Stimulated activated CD4-positive, alpha-beta T cell treated with anti-CD3 and anti-CD28 coated beads, TNF-alpha, amount 100 ng/mL, for 48 hours (primary cell): Measurements from ENCODE around the gene MUL1.
A peak's percentile ranks its signal among the peaks of the same experiment; 100 is the strongest.
"Not testable (repeated sequence)": the region's sequence is repeated elsewhere in the genome, so short reads cannot be mapped to it uniquely, and the experiment has no call there.

Source experiments
- DNase-seq, 3 donors: peaks; one replicate each; pipeline ENCODE4 v3.0.0-alpha.2; 2020; ENCODE audit warnings: low read depth in 3 of 3

MUL1 gene

DNA sequence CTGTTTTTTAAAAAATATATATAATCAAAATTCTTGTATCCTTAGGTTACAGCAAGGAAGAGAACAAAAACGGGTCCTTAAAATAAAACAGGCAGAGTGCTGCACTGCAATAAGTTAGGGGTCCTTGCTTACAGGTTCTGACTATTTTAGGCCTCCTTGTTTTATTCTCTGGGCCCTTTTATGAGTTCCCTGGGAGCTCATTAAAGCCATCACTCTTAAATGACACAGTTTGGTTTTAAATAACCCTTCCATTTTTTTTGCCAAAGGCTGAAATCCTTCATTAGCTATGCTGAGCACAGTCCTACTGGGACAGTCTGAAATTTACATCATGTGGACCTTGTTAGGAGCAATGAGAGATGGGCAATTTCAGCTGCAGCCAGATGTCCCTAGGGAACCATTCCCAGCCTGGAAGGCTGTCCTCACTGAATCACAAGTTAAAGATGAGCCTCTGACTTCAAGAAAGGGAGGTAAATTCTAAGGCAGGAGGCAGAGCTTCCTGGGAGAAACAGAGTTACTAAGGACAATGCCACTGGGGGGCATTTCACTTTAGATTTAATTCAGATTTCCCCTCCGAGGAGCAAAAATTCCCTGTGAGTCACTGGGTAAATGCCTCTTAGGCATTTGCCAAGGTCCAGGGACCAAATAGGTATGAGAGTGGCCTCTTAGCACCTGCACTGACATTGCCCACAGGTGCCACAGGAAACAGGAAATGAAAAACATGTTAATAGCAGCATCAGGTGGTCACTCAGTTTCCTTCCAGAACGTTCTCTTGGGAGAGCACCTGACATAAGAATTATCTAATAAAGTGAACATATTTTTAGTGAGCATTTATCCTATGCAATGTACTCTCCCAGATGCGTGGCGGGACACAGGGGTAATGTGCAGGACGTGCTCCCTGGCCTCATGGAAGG is 3.8 kb upstream of the MUL1 start:
- DNase-seq: no peak

DNA sequence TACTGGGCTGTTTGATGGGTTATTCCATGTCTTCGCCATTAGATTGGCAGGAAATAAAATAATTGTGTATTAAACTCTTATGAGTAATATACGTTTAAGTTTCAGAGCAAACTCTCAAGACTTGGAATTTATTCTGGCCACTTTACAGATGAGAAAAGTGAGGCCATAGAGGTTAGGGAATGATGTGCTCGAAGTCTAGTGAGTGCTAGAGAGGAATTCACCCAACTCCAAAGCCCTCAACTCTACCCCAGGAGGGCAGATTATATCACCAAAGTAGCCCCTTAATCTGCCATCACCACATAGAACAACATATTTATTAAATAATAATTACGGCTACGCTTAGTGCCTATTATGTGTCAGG is 440 bp upstream of the MUL1 start:
- no peak for DNase-seq

DNA sequence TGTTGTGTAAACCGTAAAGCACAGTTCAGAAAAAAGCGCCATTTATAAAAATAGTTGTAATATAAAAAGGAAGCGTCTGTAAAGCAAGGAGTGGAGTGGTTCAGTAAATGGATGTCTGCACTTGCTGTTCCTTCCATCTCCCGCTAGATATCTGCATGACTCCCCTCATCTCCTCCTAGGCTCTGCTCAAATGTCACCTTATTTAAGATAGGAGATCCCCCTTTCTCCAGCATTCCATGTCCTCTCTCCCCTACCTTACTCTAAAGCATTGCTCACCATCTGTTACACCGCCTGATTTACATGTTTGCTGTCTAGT is 745 bp downstream of the MUL1 start:
- DNase-seq: no peak

DNA sequence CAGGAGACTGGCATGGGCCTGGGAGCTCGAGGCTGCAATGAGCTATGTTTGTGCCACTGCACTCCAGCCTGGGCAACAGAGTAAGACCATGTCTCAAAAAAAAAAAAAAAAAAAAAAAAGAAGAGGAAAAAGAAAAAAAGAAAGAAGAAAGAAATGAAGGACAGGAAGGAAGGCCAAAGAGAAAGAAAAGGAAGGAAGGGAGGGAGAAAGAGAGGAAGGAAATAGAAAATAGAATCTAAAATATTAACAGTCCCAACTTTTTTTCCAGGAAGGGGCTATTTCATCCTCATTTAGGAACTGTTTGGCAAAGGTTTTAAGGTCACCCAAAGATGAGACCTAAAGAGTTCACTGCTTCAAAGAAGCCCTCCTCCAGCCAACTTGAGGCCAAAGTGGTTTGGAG is 2.5 kb downstream of the MUL1 start:
- no peak for DNase-seq

DNA sequence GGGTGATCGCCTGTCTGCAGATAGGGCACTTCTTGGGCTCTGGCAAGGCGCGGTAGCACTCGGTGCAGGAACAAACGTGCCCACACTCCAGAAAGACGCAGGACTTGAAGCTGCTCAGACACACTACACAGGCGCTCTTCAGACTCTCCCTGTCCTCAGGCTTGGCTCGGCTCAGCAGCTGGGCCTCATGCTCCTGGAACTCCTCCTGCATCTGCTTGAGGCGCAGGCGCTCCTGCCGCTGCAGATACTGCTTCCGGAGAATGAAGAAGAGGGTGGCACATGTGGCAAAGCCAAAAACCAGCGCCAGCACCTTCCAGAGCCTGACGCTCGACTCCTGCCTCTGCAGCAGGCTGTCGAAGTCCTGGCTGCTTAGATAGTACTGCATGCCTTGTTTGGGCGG is 7.2 kb downstream of the MUL1 start:
- DNase-seq: no peak

DNA sequence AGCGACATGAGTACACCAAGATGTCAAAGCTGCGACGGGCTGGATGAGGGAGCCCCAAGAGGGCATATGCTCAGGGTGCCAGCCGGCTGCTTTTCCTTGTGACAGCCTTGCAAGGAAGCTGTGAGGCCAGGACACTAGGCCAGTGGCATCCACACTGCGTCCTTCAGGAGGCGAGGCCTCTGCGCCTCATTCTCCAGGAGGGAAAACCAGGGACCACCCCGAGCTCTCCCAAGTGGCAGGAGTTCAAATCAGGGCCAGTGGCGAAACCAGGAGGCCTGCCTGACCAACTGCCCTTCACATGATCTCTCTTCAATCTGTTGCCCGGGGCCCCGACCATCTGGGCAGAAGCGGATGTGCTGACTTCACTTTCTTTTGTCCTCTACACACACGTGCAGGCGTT is 8.2 kb downstream of the MUL1 start:
- no peak for DNase-seq

DNA sequence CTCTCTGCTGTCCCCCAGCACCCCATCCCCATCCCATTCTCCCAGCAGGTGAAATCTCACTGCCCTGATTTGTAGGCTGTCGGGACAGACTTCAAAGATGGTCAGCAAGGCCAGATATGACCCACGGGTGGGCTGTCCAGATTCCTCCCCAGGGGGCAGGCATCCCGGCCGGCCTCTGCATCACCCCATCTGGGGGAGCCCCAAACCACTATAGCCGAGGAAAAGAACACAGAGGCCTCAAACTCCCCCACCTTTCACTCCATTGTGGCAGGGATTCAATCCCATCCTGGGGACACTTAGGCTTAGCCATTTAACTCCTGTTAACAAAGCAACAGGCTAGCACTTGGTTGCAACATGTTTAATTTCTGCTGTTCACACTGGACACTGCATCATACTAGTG is 8.8 kb downstream of the MUL1 start:
- no peak for DNase-seq

DNA sequence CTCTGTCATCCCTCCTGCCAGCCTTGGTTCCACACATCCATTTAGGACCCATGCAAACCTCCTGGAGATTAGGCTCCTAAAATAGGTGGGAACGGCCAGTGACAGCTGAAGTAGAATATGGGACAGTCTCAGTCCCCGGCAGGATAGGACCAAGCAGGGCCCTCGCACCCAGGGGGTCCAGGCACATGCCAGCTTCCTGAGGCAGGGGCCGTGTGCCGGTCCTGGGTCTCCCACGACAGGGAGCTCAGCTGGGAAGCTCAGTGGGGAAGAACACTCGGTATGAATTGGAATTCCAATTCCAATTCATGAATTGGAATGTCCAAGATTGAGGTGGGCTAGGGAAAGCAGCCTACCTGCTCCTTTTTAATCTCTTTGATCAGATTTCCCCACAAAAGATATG is 9.8 kb downstream of the MUL1 start:
- no peak for DNase-seq

DNA sequence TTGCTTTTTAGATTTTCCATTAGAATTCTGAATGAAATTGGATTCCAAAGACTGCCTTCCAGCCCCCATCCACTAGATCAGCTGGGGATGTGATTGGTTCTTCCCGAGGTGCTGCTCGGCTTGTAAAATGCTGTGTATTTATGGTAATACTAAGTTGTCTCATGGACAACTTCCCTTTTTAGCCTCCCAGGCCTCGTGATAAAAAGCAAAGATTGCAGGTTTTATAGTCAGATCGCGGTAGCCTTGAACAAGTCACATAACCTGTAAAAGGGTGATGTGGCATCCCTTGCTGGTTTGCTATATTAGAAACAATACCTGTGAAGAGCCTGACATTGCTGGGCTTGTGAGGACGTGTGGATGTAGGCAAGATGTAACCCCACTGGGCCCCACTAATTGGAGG is 10.4 kb downstream of the MUL1 start:
- no peak for DNase-seq

DNA sequence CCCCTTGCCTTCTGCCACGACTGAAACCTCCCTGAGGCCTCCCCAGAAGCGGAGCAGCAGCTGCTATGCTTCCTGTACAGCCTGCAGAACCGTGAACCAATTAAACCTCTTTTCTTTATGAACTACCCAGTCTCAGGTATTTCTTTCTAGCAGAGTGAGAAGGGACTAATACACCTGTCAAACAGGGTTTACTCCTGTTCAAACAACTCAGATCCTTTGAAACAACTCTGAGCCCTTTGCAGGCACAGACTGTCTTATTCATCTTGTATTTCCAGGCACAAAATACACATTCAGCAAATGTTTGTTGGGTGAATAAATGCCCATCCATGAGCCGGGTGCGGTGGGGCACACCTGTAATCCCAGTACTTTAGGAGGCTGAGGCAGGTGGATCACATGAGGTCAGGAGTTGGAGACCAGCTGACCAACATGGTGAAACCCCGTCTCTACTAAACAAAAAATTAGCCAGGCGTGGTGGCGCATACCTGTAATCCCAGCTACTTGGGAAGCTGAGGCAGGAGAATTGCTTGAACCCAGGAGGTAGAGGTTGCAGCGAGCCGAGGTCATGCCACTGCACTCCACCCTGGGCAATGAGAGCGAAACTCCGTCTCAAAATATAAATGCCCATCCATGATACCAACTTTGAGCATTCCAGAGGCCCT is 11.1 kb downstream of the MUL1 start:
- not testable (repeated sequence) for DNase-seq

DNA sequence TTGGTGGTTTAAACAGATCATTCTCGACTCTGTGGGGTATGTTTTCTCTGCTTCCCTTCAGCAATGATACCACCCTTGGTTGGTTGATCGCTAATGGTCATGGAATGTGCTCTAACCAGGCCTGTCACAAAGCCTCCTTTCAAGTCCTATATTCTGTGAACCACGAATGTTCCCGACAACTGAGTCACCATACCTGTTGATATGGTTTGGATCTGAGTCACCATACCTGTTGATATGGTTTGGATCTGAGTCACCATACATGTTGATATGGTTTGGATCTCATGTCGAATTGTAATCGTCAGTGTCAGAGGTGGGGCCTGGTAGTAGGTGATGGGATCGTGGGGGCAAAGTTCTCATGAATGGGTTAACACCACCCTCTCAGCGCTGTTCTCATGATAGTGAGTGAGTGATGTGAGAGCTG is 11.7 kb downstream of the MUL1 start:
- no peak for DNase-seq

DNA sequence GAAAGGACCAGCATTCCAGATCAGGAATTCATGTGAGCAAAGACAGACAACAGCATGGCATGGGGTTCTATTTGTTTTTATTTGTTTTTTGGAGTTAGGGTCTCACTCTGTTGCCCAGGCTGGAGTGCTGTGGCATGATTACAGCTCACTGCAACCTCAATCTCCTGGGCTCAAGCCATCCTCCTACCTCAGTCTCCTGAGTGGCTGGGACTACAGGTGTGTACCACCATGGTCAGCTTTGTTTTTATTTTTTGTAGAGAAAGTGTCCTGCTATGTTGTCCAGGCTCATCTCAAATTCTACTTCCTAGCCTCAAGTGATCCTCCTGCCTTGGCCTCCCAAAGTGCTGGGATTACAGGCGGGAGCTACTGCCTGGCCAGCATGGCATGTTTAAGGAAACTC is 12.3 kb downstream of the MUL1 start:
- no peak for DNase-seq

DNA sequence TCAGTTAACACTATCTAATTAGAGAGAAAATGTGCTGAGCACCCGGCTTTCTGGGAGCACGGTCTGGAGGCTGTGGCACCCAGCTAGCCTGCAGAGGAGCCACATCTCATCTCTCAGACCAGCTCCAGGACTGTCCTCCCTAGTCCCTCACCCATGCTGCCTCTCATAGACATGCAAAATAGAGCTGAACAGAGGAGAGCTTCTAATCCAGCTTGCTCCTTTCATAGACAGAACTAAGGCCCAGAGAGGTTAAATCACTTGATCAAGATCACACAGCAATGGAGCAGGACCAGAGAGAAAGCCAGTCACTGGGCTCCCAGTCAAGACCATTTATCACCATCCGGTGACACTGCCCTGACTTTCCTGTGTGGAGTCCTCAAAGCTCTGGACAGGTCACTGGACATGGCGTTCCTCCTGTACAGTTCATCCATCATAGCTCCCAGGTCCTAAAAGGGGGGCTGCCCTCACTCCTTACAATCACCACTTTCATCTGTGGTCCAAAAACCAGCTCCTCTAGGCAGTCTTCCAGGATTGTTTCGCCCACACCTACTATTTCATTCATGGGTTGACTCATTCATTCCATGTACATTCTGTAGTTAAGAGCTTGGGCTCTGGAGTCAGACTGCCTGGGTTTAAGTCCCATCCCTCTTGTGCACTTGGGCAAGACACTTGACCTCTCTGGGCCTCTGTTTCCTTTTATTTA is 13.2 kb downstream of the MUL1 start:
- no peak for DNase-seq

DNA sequence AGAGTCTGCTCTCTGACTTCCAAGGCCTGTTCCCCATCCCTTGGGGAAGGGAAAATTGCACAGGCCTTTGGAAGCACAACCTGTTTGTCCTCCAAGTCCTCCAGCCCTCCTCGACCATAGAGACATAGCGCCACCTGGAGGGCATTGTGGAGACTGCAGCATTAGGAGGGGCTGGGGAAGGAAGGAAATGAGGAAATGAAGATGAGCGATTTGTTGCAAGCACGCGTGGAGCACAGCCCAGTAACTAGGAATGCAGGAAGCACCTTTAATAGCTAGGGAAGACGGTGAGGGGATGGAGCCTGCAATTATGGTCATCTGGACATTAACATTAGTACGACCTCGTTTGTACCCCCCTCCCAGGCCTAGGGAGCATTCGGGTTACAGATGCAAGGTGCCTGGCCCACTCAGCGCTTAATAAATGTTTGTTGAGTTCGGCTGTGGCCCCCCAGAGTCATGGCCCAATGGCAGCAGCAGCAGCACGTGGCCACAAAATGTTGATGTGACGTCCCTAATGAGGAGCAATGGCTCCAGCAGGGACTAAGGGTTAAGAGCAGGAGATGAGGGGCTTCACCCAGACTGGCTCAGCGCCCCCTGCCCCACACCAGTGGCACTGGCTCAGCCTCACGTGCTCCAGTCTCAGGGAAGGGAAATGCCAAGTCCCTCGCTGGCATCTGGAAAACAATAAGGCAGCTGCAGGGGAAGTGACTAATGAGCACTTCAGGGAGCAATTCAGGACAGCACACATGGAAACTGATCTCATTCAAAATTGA is 13.9 kb downstream of the MUL1 start:
- peak; percentile 67 to 68 (median 67) for DNase-seq

DNA sequence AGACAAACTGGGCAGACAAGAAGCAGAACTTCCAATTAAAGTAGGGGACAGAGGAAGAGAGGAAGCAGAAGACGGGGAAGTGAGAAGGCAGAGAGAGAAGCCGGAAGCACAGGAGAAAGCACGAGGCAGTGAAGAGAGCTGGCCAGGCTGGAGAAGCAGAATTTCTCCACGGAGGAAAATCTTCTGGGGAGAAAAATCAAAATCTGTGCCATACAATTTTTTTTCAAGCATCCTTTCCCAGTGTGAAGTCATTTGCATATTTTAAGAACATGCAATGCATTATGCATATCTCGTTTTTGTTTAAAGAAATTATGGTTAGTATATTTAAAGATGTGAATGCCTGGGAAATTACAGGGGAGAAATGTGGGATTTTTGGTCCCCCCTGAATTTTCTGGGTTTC is 14.6 kb downstream of the MUL1 start:
- no peak for DNase-seq

DNA sequence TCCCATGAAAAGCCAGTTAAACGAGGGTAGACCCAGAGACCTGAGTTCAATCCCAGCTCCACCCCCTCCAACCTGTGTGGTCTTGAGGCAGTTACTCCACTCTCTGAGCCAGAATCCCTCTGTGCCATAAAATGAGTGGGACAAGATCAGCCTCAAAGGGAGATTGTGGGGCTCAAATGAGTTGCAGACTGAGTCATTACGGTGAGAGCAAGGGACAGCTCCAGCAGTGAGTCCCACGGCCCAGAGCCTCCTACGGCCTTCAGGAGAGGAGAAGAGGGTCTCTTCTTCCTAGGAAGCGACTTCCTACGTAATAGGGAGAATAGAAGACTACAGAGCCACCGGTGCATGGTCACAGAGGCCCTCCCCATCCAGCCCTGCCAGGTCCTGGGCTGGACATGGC is 15.2 kb downstream of the MUL1 start:
- DNase-seq: no peak

DNA sequence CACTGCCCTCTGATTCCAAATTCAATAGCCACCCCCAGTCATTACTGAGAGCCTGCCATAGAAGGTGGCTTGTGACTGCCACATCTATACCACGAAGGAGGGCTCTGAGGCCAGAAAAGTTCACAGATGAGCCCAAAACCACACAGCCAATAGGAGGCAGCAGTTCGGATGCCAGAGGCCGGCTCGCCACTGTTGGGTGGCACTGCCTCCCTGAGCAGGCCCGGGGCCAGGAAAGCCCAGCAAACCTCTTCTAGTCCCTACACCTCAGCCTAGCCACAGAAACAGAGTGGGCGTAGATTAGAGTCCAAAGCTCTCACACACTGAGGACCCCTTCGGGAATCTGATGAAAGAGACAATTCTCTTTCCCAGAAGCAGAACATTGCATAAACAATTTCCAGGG is 16.1 kb downstream of the MUL1 start:
- no peak for DNase-seq

DNA sequence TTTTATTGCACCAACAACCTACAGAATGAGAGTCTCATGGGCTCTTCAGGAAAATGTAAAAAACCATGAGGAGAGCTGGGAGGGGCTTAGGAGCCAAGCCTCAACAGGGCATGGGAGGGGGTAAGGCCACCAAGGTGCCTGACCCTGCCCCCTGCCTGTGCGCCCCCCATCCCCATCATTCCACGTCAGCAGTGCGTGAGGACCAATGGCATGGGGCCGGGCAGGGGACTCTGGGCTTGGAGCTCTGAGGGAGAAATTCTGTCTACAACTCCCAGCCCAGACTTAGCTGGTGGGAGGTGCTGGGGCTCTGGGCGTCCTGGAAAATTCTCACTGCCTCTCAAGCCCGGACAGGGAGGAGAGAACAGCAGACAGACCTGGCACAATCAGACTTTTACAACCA is 16.8 kb downstream of the MUL1 start:
- no peak for DNase-seq

DNA sequence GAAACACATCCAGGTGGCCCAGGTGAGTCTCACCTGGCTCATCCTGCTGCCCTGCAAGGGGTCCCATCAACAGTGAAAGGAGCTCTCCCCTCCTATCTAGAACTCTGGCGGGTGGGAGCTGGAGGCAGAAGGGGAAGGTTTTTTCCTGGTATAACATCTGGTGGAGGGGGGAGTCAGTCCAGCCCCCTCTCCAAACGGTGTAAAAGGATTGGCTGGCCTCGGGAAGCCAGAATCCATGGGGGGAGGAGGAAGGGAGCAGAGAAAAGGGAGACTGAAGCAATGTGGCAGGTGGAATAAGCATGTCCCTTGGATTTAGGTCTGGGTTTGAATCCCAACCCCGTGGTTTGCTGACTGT is 20.7 kb downstream of the MUL1 start:
- no peak for DNase-seq

DNA sequence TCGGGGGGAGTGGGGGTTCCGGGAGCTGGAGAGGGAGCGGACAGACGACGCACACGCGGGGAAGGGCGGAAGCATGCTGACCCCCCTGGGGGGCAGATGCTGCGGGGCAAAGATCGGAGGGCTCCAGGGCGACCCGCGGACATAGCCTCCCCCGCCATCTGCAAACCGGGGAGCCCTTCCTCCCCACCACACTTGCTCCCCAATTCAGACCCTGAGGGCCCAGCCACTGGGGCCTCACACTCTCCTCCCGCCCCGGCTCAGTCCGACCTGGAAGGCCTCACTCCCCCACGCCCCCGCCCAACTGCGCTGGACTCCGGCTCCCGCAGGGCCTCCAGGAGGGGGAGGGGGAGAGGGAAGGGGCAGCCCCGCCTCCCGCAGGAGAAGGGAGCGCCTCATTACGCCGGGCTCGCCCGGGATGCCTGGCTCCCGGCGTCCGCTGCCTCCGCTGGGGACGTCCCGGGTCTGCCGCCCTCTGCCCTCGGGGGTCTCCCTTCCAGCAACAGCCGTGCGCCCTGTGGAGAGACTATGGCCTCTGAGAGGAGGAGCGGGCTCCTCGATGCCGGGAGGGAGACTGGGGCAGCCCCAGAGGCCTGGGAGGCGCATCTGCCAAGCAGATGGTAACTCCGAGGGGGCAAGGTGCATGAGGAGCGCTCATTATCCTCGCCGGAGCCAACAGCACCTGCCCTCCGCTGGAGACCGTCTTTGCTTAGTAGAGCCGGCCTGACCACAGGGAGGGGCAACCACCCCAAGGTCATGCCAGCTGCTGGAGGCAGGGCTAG is 21.3 kb downstream of the MUL1 start:
- no peak for DNase-seq
